ENCODE results near the gene SMIM13. TPM values are rescaled to one million over a fixed set of nuclear protein-coding genes. Genes with fewer than 3 reads are reported as not detected.
A peak's percentile ranks its signal among the peaks of the same experiment; 100 is the strongest.

Gene SMIM13
- total and polyA plus RNA-seq, 2 donors (not counting 3 experiments of a cell fraction or from before 2014, with no cell fraction given), result 3.2 to 14.7 TPM

GRCh38 chr6:11130605-11131004 lies 37.0 kb downstream of the SMIM13 start:
- peaks cover 36% of the 10 kb centered on the region for H3K79me2 ChIP-seq (ENCODE audit: control insufficient read depth, insufficient read depth, low read length)
- dilution Hi-C loops (cut with MboI; ENCODE audit: extremely low pct_ligation_motif_present, low sequenced_read_pairs), result loop anchor here (25.0 kb wide), 1 partner anchor 357 kb away; no protein-coding TSS in a partner anchor
- DNase-seq (ENCODE audit: low read depth, low spot score), result no peak
- intact Hi-C loops (cut with micrococcal nuclease), result loop anchor here (2.0 kb wide), 1 partner anchor 36 kb away; no protein-coding TSS in a partner anchor
- TF ChIP-seq POLR2A (IDR thresholded peaks at IDR 0.05; ENCODE audit: low read depth, low read length), result no peak
- TF ChIP-seq CTCF (IDR thresholded peaks at IDR 0.05; ENCODE audit: extremely low read depth in 1 of 2, insufficient read depth in 1 of 2, low read depth in 1 of 2, low read length in 2 of 2), result no peak
- TF ChIP-seq GATA2 (IDR thresholded peaks at IDR 0.05; ENCODE audit: insufficient read depth, insufficient read length, low read depth, low read length), result no peak
- TF ChIP-seq JUN (IDR thresholded peaks at IDR 0.05; ENCODE audit: borderline replicate concordance, insufficient read depth, insufficient read length, low read depth), result no peak
- TF ChIP-seq FOS (IDR thresholded peaks at IDR 0.05; ENCODE audit: borderline replicate concordance, insufficient read depth, low read length), result no peak
- TF ChIP-seq EZH2 (IDR thresholded peaks at IDR 0.05; ENCODE audit: borderline replicate concordance, low read depth, low read length, severe bottlenecking), result no peak
- TF ChIP-seq, protein P1, sequence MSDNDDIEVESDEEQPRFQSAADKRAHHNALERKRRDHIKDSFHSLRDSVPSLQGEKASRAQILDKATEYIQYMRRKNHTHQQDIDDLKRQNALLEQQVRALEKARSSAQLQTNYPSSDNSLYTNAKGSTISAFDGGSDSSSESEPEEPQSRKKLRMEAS (IDR thresholded peaks at IDR 0.05; ENCODE audit: insufficient read depth, insufficient read length), result no peak
- ChIA-PET POLR2A (no interaction called here), CTCF (interaction anchor here (1.2 to 1.5 kb wide), 3 partner anchors 14 to 366 kb away, joined by 3 to 7 read pairs (median 5); no protein-coding TSS in a partner anchor)
- H3K9ac ChIP-seq (replicated peaks; ENCODE audit: extremely low read depth, insufficient read depth, low read length), result no peak overlapping the region
- BruUV-seq (replicated peaks), result no TSS peak
- peaks cover 13% of the 10 kb centered on the region for H3K4me1 ChIP-seq (ENCODE audit: control insufficient read depth, extremely low read depth, insufficient read depth, low read length)
- no peaks in the 10 kb centered on the region for H3K27me3 ChIP-seq (ENCODE audit: control insufficient read depth in 2 of 2, insufficient read depth in 2 of 2, low read length in 2 of 2)
- no peaks in the 10 kb centered on the region for H4K20me1 ChIP-seq (replicated peaks; ENCODE audit: control insufficient read depth, extremely low read depth, insufficient read depth, low read length)
- no peak overlapping the region for H2AFZ ChIP-seq (ENCODE audit: low read depth, low read length)
- H3K4me3 ChIP-seq (replicated peaks in 1 of 3; ENCODE audit: insufficient read depth in 1 of 3, low read depth in 1 of 3, low read length in 3 of 3), result no peak overlapping the region
- H3K4me2 ChIP-seq (ENCODE audit: insufficient read depth, low read length), result peak overlapping the region; percentile 59
- FAIRE-seq, result no peak
- peak overlapping the region; percentile 20 for H3K27ac ChIP-seq (ENCODE audit: insufficient read depth, low read depth, low read length)
- no peaks in the 10 kb centered on the region for H3K9me1 ChIP-seq (replicated peaks; ENCODE audit: control insufficient read depth, extremely low read depth, insufficient read depth, low read length)
- H3K36me3 ChIP-seq (ENCODE audit: control insufficient read depth in 2 of 2, extremely low read depth in 1 of 2, insufficient read depth in 2 of 2, low read length in 2 of 2), result peaks cover 4 to 8% of the 10 kb centered on the region in 2 experiments
- no peaks in the 10 kb centered on the region for H3K9me3 ChIP-seq (replicated peaks; ENCODE audit: control insufficient read depth, insufficient read depth, low read length)
